GM23338 (cell line): ENCODE results near the gene YPEL3. TPM values are rescaled to one million over a fixed set of nuclear protein-coding genes. Genes with fewer than 3 reads are reported as not detected.

ENCODE experiments used
- ATAC-seq: fragments of 200-7000 bp; cut with Tn5 transposase; 3 replicates; pipeline ENCODE4 v1.9.1; 2020
- DNase-seq: peaks from one replicate; pipeline ENCODE4 v3.0.0-alpha.2; 2015; ENCODE audit warnings: low spot score
- H2AFZ ChIP-seq: fragments of 200-600 bp; sonication (generic); 2 replicates; pipeline ENCODE4 v1.8.0; 2016; ENCODE audit warnings: antibody characterized with exemption, mild to moderate bottlenecking, moderate library complexity
- H3F3A ChIP-seq: fragments of 200-600 bp; sonication (generic); replicated peaks from 2 replicates; pipeline ENCODE4 v1.8.0; 2017; ENCODE audit warnings: antibody characterized with exemption, mixed run types, low read depth
- H3K27ac ChIP-seq: fragments of 200-600 bp; sonication (generic); 2 replicates; pipeline ENCODE4 v1.6.1; 2016; ENCODE audit warnings: low read depth
- H3K27me3 ChIP-seq: fragments of 200-600 bp; sonication (generic); 2 replicates; pipeline ENCODE4 v1.8.0; 2016; ENCODE audit warnings: mild to moderate bottlenecking, mixed run types, moderate library complexity; ENCODE audit not compliant: insufficient read depth
- H3K36me3 ChIP-seq: fragments of 200-600 bp; sonication (generic); 2 replicates; pipeline ENCODE4 v1.8.0; 2016; ENCODE audit warnings: mild to moderate bottlenecking; ENCODE audit not compliant: insufficient read depth
- H3K4me1 ChIP-seq: fragments of 200-600 bp; sonication (generic); 2 replicates; pipeline ENCODE4 v1.8.0; 2016; ENCODE audit warnings: mild to moderate bottlenecking, moderate library complexity; ENCODE audit not compliant: insufficient read depth
- H3K4me2 ChIP-seq: fragments of 200-600 bp; sonication (generic); 2 replicates; pipeline ENCODE4 v1.7.1; 2017; ENCODE audit warnings: mixed run types
- H3K4me3 ChIP-seq: fragments of 200-600 bp; sonication (generic); 2 replicates; pipeline ENCODE4 v1.6.1; 2016; ENCODE audit warnings: mixed run types
- H3K79me2 ChIP-seq: fragments of 200-600 bp; sonication (generic); replicated peaks from 2 replicates; pipeline ENCODE4 v1.8.0; 2017; ENCODE audit warnings: mild to moderate bottlenecking; ENCODE audit not compliant: insufficient read depth
- H3K9me2 ChIP-seq: fragments of 200-600 bp; sonication (generic); 2 replicates; pipeline ENCODE4 v1.8.0; 2017; ENCODE audit not compliant: insufficient read depth
- H4K20me1 ChIP-seq: fragments of 200-600 bp; sonication (generic); replicated peaks from 2 replicates; pipeline ENCODE4 v1.8.0; 2017; ENCODE audit warnings: mild to moderate bottlenecking; ENCODE audit not compliant: insufficient read depth
- H3K27ac Mint-ChIP-seq: 2 replicates; pipeline ENCODE4 v1.8.0; 2020; ENCODE audit warnings: inconsistent platforms, mild to moderate bottlenecking, moderate library complexity, mixed read lengths
- H3K27me3 Mint-ChIP-seq: 3 replicates; pipeline ENCODE4 v1.8.0; 2022; ENCODE audit warnings: low read depth, mild to moderate bottlenecking, moderate library complexity, mixed read lengths, inconsistent platforms; ENCODE audit not compliant: insufficient read depth, poor library complexity
- H3K36me3 Mint-ChIP-seq: 3 replicates; pipeline ENCODE4 v1.8.0; 2021; ENCODE audit warnings: low read depth, mild to moderate bottlenecking, inconsistent platforms, moderate library complexity, mixed read lengths
- H3K4me1 Mint-ChIP-seq: 3 replicates; pipeline ENCODE4 v1.8.0; 2020; ENCODE audit warnings: mild to moderate bottlenecking, inconsistent platforms, mixed read lengths
- H3K4me3 Mint-ChIP-seq: 3 replicates; pipeline ENCODE4 v1.8.0; 2021; ENCODE audit warnings: moderate library complexity, mild to moderate bottlenecking, inconsistent platforms, mixed read lengths
- H3K9me3 Mint-ChIP-seq: 3 replicates; pipeline ENCODE4 v1.8.0; 2020; ENCODE audit warnings: moderate library complexity, mild to moderate bottlenecking, inconsistent platforms, mixed read lengths
- CREB1 ChIP-seq: fragments of 250-450 bp; sonication (Bioruptor Pico); IDR thresholded peaks from 2 replicates; pipeline ENCODE4 v1.5.0; 2020; ENCODE audit warnings: low read depth, mild to moderate bottlenecking, moderate library complexity
- ETS1 ChIP-seq: IDR thresholded peaks from 2 replicates; pipeline ENCODE4 v1.6.1; 2016; ENCODE audit warnings: antibody characterized with exemption
- EZH2 ChIP-seq: fragments of 200-600 bp; sonication (generic); IDR thresholded peaks from one replicate; pipeline ENCODE4 v1.8.0; 2017; ENCODE audit warnings: antibody characterized with exemption, mild to moderate bottlenecking, low read depth; ENCODE audit not compliant: unreplicated experiment
- EZH2phosphoT487 ChIP-seq: fragments of 200-600 bp; sonication (generic); IDR thresholded peaks from one replicate; pipeline ENCODE4 v1.8.1; 2018; ENCODE audit warnings: antibody characterized with exemption; ENCODE audit not compliant: unreplicated experiment
- JUNB ChIP-seq: IDR thresholded peaks from one replicate; pipeline ENCODE4 v1.6.1; 2016; ENCODE audit warnings: antibody characterized with exemption; ENCODE audit not compliant: unreplicated experiment
- NANOG ChIP-seq: IDR thresholded peaks from 2 replicates; pipeline ENCODE4 v1.6.1; 2016; ENCODE audit warnings: antibody characterized with exemption, borderline replicate concordance
- POLR2AphosphoS5 ChIP-seq: IDR thresholded peaks from 2 replicates; pipeline ENCODE4 v1.6.1; 2016; ENCODE audit warnings: antibody characterized with exemption, low read depth
- REST ChIP-seq: IDR thresholded peaks from one replicate; pipeline ENCODE4 v1.6.1; 2018; ENCODE audit warnings: antibody characterized with exemption; ENCODE audit not compliant: unreplicated experiment
- STAT1 ChIP-seq: IDR thresholded peaks from one replicate; pipeline ENCODE4 v1.6.1; 2016; ENCODE audit warnings: antibody characterized with exemption; ENCODE audit not compliant: unreplicated experiment
- ZNF114 ChIP-seq: fragments of 250-450 bp; sonication (Bioruptor Pico); IDR thresholded peaks from 2 replicates; pipeline ENCODE4 v1.5.0; 2020; ENCODE audit warnings: mild to moderate bottlenecking, moderate library complexity
- ZNF331 ChIP-seq: fragments of 250-450 bp; sonication (Bioruptor Pico); IDR thresholded peaks from 2 replicates; pipeline ENCODE4 v1.5.0; 2020; ENCODE audit warnings: low read depth, mild to moderate bottlenecking, moderate library complexity
- polyA plus RNA-seq: library from polyadenylated mRNA; unstranded; fragments of >200 nt; fragmentation: Nextera tagmentation; extraction: Ambion mirVana; gene quantifications from 2 replicates; pipeline ENCODE4 v1.2.1, GENCODE V29; 2016
- total RNA-seq: library from RNA; depleted of rRNA; stranded (reverse); fragments of >200 nt; shearing (Covaris generic); gene quantifications from 2 replicates; pipeline ENCODE4 v1.2.3, GENCODE V29; 2014
- TF ChIP-seq, protein P1 (sequence below), 2 experiments: fragments of 200-600 bp in 1 of 2; sonication (generic) in 1 of 2; conservative IDR thresholded peaks; 2 replicates each; pipeline versions ENCODE4 v1.5.1 to v1.6.1; 2016 to 2017; ENCODE audit warnings: antibody characterized with exemption in 2 of 2, low read depth in 2 of 2, mild to moderate bottlenecking in 2 of 2, moderate library complexity in 1 of 2
- TF ChIP-seq, protein P2 (sequence below): fragments of 250-450 bp; sonication (Bioruptor Pico); IDR thresholded peaks from 2 replicates; pipeline ENCODE4 v1.5.0; 2020; ENCODE audit warnings: mild to moderate bottlenecking, moderate library complexity

The YPEL3 gene
- total and polyA plus RNA-seq, 2 experiments from 2014 or later: 27.8 to 86.1 TPM

DNA sequence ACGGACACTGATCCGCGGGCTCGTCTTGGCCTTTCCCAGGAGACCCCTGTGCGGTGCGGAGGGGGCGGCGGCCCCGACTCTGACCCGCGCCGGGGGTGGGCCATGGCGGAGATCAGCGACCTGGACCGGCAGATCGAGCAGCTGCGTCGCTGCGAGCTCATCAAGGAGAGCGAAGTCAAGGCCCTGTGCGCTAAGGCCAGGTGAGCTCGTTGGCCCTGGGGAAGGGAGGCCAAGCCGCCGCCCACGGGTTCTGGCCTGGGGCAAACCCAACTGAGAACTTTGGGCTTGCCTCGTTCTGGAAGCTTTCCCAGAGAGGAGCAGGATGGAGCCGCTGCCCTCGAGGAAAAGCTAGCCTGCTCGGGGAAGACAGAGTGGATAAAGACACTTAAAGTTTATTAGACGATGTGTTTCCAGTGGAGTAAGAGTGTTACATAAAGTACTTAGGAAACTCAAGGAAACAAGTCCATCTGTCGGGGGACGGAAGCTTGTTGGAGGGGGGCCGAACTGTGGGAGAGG lies 19.7 kb downstream of the YPEL3 start:
- peaks cover 10% of the 10 kb centered on the region for H3K4me1 Mint-ChIP-seq
- H3K36me3 Mint-ChIP-seq: peaks cover 60% of the 10 kb centered on the region
- H3K4me3 Mint-ChIP-seq: peak overlapping the region; percentile 93
- Histone ChIP-seq H3K9me2 (no peaks in the 10 kb centered on the region), H3K36me3 (peaks cover 17% of the 10 kb centered on the region), H3K4me2 (peak overlapping the region; percentile 90), H3K27ac (no peak overlapping the region; the same call in 1 of the 2 replicates), H3K27me3 (no peaks in the 10 kb centered on the region), H3K79me2 (peaks cover 34% of the 10 kb centered on the region), H4K20me1 (peaks cover 30% of the 10 kb centered on the region), H3K4me1 (peaks cover 16% of the 10 kb centered on the region), H3K4me3 (peak overlapping the region; percentile 96), H3F3A (peaks cover 30% of the 10 kb centered on the region), H2AFZ (0 out of 2 replicates have a peak overlapping the region, but pooled peaks have one; percentile 18)
- no peak for TF ChIP-seq REST
- no peak for TF ChIP-seq JUNB
- TF ChIP-seq EZH2: no peak
- TF ChIP-seq ETS1: no peak
- no peak for TF ChIP-seq CREB1
- TF ChIP-seq, protein P1, sequence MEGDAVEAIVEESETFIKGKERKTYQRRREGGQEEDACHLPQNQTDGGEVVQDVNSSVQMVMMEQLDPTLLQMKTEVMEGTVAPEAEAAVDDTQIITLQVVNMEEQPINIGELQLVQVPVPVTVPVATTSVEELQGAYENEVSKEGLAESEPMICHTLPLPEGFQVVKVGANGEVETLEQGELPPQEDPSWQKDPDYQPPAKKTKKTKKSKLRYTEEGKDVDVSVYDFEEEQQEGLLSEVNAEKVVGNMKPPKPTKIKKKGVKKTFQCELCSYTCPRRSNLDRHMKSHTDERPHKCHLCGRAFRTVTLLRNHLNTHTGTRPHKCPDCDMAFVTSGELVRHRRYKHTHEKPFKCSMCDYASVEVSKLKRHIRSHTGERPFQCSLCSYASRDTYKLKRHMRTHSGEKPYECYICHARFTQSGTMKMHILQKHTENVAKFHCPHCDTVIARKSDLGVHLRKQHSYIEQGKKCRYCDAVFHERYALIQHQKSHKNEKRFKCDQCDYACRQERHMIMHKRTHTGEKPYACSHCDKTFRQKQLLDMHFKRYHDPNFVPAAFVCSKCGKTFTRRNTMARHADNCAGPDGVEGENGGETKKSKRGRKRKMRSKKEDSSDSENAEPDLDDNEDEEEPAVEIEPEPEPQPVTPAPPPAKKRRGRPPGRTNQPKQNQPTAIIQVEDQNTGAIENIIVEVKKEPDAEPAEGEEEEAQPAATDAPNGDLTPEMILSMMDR (conservative IDR thresholded peaks at IDR 0.05; ENCODE audit: low read depth in 2 of 2): no peak
- TF ChIP-seq STAT1: no peak
- TF ChIP-seq, protein P2, sequence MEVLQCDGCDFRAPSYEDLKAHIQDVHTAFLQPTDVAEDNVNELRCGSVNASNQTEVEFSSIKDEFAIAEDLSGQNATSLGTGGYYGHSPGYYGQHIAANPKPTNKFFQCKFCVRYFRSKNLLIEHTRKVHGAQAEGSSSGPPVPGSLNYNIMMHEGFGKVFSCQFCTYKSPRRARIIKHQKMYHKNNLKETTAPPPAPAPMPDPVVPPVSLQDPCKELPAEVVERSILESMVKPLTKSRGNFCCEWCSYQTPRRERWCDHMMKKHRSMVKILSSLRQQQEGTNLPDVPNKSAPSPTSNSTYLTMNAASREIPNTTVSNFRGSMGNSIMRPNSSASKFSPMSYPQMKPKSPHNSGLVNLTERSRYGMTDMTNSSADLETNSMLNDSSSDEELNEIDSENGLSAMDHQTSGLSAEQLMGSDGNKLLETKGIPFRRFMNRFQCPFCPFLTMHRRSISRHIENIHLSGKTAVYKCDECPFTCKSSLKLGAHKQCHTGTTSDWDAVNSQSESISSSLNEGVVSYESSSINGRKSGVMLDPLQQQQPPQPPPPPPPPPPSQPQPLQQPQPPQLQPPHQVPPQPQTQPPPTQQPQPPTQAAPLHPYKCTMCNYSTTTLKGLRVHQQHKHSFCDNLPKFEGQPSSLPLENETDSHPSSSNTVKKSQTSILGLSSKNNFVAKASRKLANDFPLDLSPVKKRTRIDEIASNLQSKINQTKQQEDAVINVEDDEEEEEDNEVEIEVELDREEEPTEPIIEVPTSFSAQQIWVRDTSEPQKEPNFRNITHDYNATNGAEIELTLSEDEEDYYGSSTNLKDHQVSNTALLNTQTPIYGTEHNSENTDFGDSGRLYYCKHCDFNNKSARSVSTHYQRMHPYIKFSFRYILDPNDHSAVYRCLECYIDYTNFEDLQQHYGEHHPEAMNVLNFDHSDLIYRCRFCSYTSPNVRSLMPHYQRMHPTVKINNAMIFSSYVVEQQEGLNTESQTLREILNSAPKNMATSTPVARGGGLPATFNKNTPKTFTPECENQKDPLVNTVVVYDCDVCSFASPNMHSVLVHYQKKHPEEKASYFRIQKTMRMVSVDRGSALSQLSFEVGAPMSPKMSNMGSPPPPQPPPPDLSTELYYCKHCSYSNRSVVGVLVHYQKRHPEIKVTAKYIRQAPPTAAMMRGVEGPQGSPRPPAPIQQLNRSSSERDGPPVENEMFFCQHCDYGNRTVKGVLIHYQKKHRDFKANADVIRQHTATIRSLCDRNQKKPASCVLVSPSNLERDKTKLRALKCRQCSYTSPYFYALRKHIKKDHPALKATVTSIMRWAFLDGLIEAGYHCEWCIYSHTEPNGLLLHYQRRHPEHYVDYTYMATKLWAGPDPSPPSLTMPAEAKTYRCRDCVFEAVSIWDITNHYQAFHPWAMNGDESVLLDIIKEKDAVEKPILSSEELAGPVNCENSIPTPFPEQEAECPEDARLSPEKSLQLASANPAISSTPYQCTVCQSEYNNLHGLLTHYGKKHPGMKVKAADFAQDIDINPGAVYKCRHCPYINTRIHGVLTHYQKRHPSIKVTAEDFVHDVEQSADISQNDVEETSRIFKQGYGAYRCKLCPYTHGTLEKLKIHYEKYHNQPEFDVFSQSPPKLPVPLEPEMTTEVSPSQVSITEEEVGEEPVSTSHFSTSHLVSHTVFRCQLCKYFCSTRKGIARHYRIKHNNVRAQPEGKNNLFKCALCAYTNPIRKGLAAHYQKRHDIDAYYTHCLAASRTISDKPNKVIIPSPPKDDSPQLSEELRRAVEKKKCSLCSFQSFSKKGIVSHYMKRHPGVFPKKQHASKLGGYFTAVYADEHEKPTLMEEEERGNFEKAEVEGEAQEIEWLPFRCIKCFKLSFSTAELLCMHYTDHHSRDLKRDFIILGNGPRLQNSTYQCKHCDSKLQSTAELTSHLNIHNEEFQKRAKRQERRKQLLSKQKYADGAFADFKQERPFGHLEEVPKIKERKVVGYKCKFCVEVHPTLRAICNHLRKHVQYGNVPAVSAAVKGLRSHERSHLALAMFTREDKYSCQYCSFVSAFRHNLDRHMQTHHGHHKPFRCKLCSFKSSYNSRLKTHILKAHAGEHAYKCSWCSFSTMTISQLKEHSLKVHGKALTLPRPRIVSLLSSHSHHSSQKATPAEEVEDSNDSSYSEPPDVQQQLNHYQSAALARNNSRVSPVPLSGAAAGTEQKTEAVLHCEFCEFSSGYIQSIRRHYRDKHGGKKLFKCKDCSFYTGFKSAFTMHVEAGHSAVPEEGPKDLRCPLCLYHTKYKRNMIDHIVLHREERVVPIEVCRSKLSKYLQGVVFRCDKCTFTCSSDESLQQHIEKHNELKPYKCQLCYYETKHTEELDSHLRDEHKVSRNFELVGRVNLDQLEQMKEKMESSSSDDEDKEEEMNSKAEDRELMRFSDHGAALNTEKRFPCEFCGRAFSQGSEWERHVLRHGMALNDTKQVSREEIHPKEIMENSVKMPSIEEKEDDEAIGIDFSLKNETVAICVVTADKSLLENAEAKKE: no peak
- no peak for TF ChIP-seq ZNF331 (CRISPR knock-in tag)
- no peak for TF ChIP-seq EZH2phosphoT487
- TF ChIP-seq ZNF114 (CRISPR knock-in tag): no peak
- no peak for TF ChIP-seq POLR2AphosphoS5
- no peak for TF ChIP-seq NANOG
- H3K9me3 Mint-ChIP-seq: no peaks in the 10 kb centered on the region
- H3K27ac Mint-ChIP-seq: peak overlapping the region; percentile 77
- ATAC-seq: peak; percentile 19
- DNase-seq: no peak
- H3K27me3 Mint-ChIP-seq: peaks cover 18% of the 10 kb centered on the region
